Neuronal stem cell (in vitro differentiated cells): ENCODE results near the gene CTNNA3.
"Not testable (repeated sequence)": the region's sequence is repeated elsewhere in the genome, so short reads cannot be mapped to it uniquely, and the experiment has no call there.

Experiments
- DNase-seq: peaks from one replicate; pipeline ENCODE4 v3.0.0-alpha.2; 2013; ENCODE audit warnings: low spot score
- H2AFZ ChIP-seq: one replicate; pipeline ENCODE4 v1.6.1; 2013; ENCODE audit warnings: mild to moderate bottlenecking, low read length, inconsistent platforms
- H2AK5ac ChIP-seq: 2 replicates; pipeline ENCODE4 v1.6.1; 2013; ENCODE audit warnings: low read depth, mild to moderate bottlenecking, inconsistent platforms, low read length, moderate library complexity, mixed read lengths
- H2BK120ac ChIP-seq: 2 replicates; pipeline ENCODE4 v1.6.1; 2013; ENCODE audit warnings: low read depth, mild to moderate bottlenecking, inconsistent platforms, low read length, moderate library complexity, mixed read lengths
- H2BK12ac ChIP-seq: one replicate; pipeline ENCODE4 v1.6.1; 2013; ENCODE audit warnings: low read length, inconsistent platforms
- H2BK15ac ChIP-seq: 2 replicates; pipeline ENCODE4 v1.6.1; 2013; ENCODE audit warnings: mild to moderate bottlenecking, low read length, inconsistent platforms, mixed read lengths
- H2BK5ac ChIP-seq: one replicate; pipeline ENCODE4 v1.6.1; 2013; ENCODE audit warnings: inconsistent platforms, mild to moderate bottlenecking, low read length, moderate library complexity
- H3K14ac ChIP-seq: one replicate; pipeline ENCODE4 v1.6.1; 2013; ENCODE audit warnings: low read length, inconsistent platforms
- H3K18ac ChIP-seq: 2 replicates; pipeline ENCODE4 v1.6.1; 2013; ENCODE audit warnings: low read length, inconsistent platforms
- H3K23ac ChIP-seq: 2 replicates; pipeline ENCODE4 v1.6.1; 2013; ENCODE audit warnings: low read depth, mild to moderate bottlenecking, mixed read lengths, low read length, inconsistent platforms; ENCODE audit not compliant: poor library complexity
- H3K27ac ChIP-seq: replicated peaks from 3 replicates; pipeline ENCODE4 v1.5.1; 2013; ENCODE audit warnings: low read length, inconsistent platforms
- H3K27me3 ChIP-seq, 3 experiments: 2 replicates each; pipeline ENCODE4 v1.6.1; 2013; ENCODE audit warnings: low read length in 3 of 3, mild to moderate bottlenecking in 2 of 3, inconsistent platforms in 1 of 3, low read depth in 1 of 3, mixed read lengths in 1 of 3, moderate library complexity in 1 of 3; ENCODE audit not compliant: control insufficient read depth in 3 of 3, insufficient read depth in 3 of 3
- H3K36me3 ChIP-seq, 2 donors: replicated peaks in 1 of 2; 2 replicates each; pipeline ENCODE4 v1.6.1; 2013; ENCODE audit warnings: low read length in 2 of 2; ENCODE audit not compliant: control insufficient read depth in 2 of 2, insufficient read depth in 2 of 2
- H3K4ac ChIP-seq: 2 replicates; pipeline ENCODE4 v1.6.1; 2013; ENCODE audit warnings: inconsistent platforms, mild to moderate bottlenecking, low read length, moderate library complexity
- H3K4me1 ChIP-seq, 2 donors: 1 replicate in 1 of 2; 2 replicates in 1 of 2; pipeline ENCODE4 v1.6.1; 2013; ENCODE audit warnings: low read length in 2 of 2, low read depth in 1 of 2; ENCODE audit not compliant: control insufficient read depth in 2 of 2, insufficient read depth in 1 of 2
- H3K4me2 ChIP-seq: one replicate; pipeline ENCODE4 v1.6.1; 2013; ENCODE audit warnings: mild to moderate bottlenecking, low read length, inconsistent platforms; ENCODE audit not compliant: insufficient read depth, poor library complexity, severe bottlenecking
- H3K4me3 ChIP-seq, 2 donors: 2 replicates each; pipeline ENCODE4 v1.5.1; 2013; ENCODE audit warnings: low read length in 2 of 2, mild to moderate bottlenecking in 2 of 2, inconsistent platforms in 1 of 2, moderate library complexity in 1 of 2
- H3K79me1 ChIP-seq: one replicate; pipeline ENCODE4 v1.6.1; 2013; ENCODE audit warnings: low read depth, mild to moderate bottlenecking, inconsistent platforms, low read length, moderate library complexity
- H3K9ac ChIP-seq: one replicate; pipeline ENCODE4 v1.6.1; 2013; ENCODE audit warnings: mild to moderate bottlenecking, low read depth, low read length, inconsistent platforms; ENCODE audit not compliant: poor library complexity
- H3K9me3 ChIP-seq, 2 donors: replicated peaks in 1 of 2; 2 replicates each; pipeline versions ENCODE3 to v1.6.1; 2013; ENCODE audit warnings: low read length in 2 of 2, mild to moderate bottlenecking in 2 of 2, inconsistent platforms in 1 of 2, low read depth in 1 of 2, mixed read lengths in 1 of 2, moderate library complexity in 1 of 2; ENCODE audit not compliant: control insufficient read depth in 2 of 2, insufficient read depth in 1 of 2
- H4K8ac ChIP-seq: one replicate; pipeline ENCODE4 v1.6.1; 2013; ENCODE audit warnings: low read depth, mild to moderate bottlenecking, inconsistent platforms, low read length, moderate library complexity
- H4K91ac ChIP-seq: one replicate; pipeline ENCODE4 v1.6.1; 2013; ENCODE audit warnings: low read length, low read depth, mild to moderate bottlenecking, inconsistent platforms; ENCODE audit not compliant: poor library complexity
- WGBS, 2 donors: extraction: QIAGEN DNeasy Blood & Tissue Kit; methylation state at CpG; one replicate each; pipeline ENCODE4 v1.1.7; 2013; ENCODE audit warnings: missing lambda C conversion rate in 2 of 2, mixed read lengths in 1 of 2; ENCODE audit not compliant: insufficient read length in 2 of 2, insufficient replicate concordance in 1 of 2; ENCODE audit errors: extremely low coverage in 2 of 2; 5-methylcytosine and 5-hydroxymethylcytosine counted together

CTNNA3 gene

GRCh38 chr10:67723601-67724000 is 27.6 kb upstream of the CTNNA3 start:
- no peak overlapping the region for H2BK15ac ChIP-seq
- no peak for DNase-seq
- H3K9ac ChIP-seq: no peak overlapping the region
- H4K91ac ChIP-seq: no peak overlapping the region
- H2BK5ac ChIP-seq: no peak overlapping the region
- no peak overlapping the region for H3K4ac ChIP-seq
- no peaks in the 10 kb centered on the region for H3K36me3 ChIP-seq
- no peak overlapping the region for H2AK5ac ChIP-seq
- H3K27me3 ChIP-seq: no peaks in the 10 kb centered on the region
- no peak overlapping the region for H3K18ac ChIP-seq
- WGBS, 2 donors: no CpG with 5 or more reads among the region's 6 CpGs
- no peak overlapping the region for H4K8ac ChIP-seq
- no peak overlapping the region for H3K14ac ChIP-seq
- H3K9me3 ChIP-seq: no peaks in the 10 kb centered on the region
- H3K4me1 ChIP-seq: no peaks in the 10 kb centered on the region
- H3K79me1 ChIP-seq: no peaks in the 10 kb centered on the region
- H2BK120ac ChIP-seq: no peak overlapping the region
- H3K27ac ChIP-seq: no peak overlapping the region
- H2BK12ac ChIP-seq: no peak overlapping the region
- H3K23ac ChIP-seq: no peak overlapping the region
- no peak overlapping the region for H3K4me2 ChIP-seq
- no peak overlapping the region for H2AFZ ChIP-seq
- no peak overlapping the region for H3K4me3 ChIP-seq

- Histone ChIP-seq H3K9ac (no peak overlapping the region), H3K9me3 (no peaks in the 10 kb centered on the region), H3K27ac (no peak overlapping the region), H2BK12ac (no peak overlapping the region), H4K91ac (no peak overlapping the region), H4K8ac (no peak overlapping the region), H3K4me3 (no peak overlapping the region), H3K18ac (no peak overlapping the region), H3K14ac (no peak overlapping the region), H2BK120ac (no peak overlapping the region), H2BK15ac (no peak overlapping the region), H3K4me1 (no peaks in the 10 kb centered on the region), H3K4me2 (no peak overlapping the region), H3K27me3 (no peaks in the 10 kb centered on the region), H2AFZ (no peak overlapping the region), H2BK5ac (no peak overlapping the region), H2AK5ac (no peak overlapping the region), H3K79me1 (no peaks in the 10 kb centered on the region), H3K23ac (no peak overlapping the region), H3K36me3 (no peaks in the 10 kb centered on the region), H3K4ac (no peak overlapping the region)
- no peak for DNase-seq
These were observed 26.1 kb upstream of the CTNNA3 start for GRCh38 chr10:67722113-67722512.

DNA sequence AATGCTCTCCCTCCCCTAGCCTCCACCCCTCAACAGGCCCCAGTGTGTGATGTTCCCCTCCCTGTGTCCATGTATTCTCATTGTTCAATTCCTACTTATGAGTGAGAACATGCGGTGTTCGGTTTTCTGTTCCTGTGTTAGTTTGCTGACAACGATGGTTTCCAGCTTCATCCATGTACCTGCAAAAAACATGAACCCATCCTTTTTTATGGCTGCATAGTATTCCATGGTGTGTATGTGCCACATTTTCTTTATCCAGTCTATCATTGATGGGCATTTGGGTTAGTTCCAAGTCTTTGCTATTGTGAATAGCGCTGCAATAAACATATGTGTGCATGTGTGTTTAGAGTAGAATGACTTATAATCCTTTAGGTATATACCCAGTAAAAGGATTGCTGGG is 20.5 kb upstream of the CTNNA3 start:
- not testable (repeated sequence) for H4K8ac ChIP-seq, H3K27ac ChIP-seq, H3K4me2 ChIP-seq, H3K9ac ChIP-seq, H2BK120ac ChIP-seq, H4K91ac ChIP-seq, H3K4me1 ChIP-seq, H2BK15ac ChIP-seq, H2AK5ac ChIP-seq, H3K4ac ChIP-seq, H2BK5ac ChIP-seq, H3K14ac ChIP-seq, H3K18ac ChIP-seq, H2BK12ac ChIP-seq, H3K9me3 ChIP-seq, H3K27me3 ChIP-seq, H3K79me1 ChIP-seq, H3K36me3 ChIP-seq, DNase-seq, H3K4me3 ChIP-seq, H2AFZ ChIP-seq, H3K23ac ChIP-seq
- WGBS, 2 donors: no CpG with 5 or more reads among the region's 4 CpGs

- no peak overlapping the region for H3K9ac ChIP-seq
- H3K4me3 ChIP-seq: no peak overlapping the region
- H2BK5ac ChIP-seq: no peak overlapping the region
- no peak overlapping the region for H3K27ac ChIP-seq
- H2AFZ ChIP-seq: no peak overlapping the region
- H2BK120ac ChIP-seq: no peak overlapping the region
- H3K18ac ChIP-seq: no peak overlapping the region
- no peak for DNase-seq
- H3K14ac ChIP-seq: no peak overlapping the region
- no CpG with 5 or more reads among the region's 1 CpG for WGBS, 2 donors
- H3K9me3 ChIP-seq: no peaks in the 10 kb centered on the region
- H4K8ac ChIP-seq: no peak overlapping the region
- H3K4ac ChIP-seq: no peak overlapping the region
- H3K36me3 ChIP-seq: no peaks in the 10 kb centered on the region
- H2AK5ac ChIP-seq: no peak overlapping the region
- H3K23ac ChIP-seq: no peak overlapping the region
- no peak overlapping the region for H3K4me2 ChIP-seq
- no peaks in the 10 kb centered on the region for H3K79me1 ChIP-seq
- H3K4me1 ChIP-seq: no peaks in the 10 kb centered on the region
- no peak overlapping the region for H4K91ac ChIP-seq
- no peak overlapping the region for H2BK12ac ChIP-seq
- H3K27me3 ChIP-seq: no peaks in the 10 kb centered on the region
- H2BK15ac ChIP-seq: no peak overlapping the region
These were observed 9.9 kb upstream of the CTNNA3 start for GRCh38 chr10:67705921-67706320.
